Right atrium auricular region (tissue), 2 donors: ENCODE data around the gene TRAF3. TPM values are rescaled to one million over a fixed set of nuclear protein-coding genes. Genes with fewer than 3 reads are reported as not detected.
A peak's percentile ranks its signal among the peaks of the same experiment; 100 is the strongest.

Experiments
- DNase-seq: peaks from one replicate; pipeline ENCODE4 v3.0.0-alpha.2; 2019; ENCODE audit warnings: low spot score
- H3K27ac ChIP-seq, 2 donors: fragments of 200-600 bp; sonication (generic); 1 replicate in 1 of 2; 2 replicates in 1 of 2; pipeline ENCODE4 v1.5.1; 2016 to 2019
- H3K27me3 ChIP-seq, 2 donors: fragments of 200-600 bp; sonication (generic); one replicate each; pipeline versions ENCODE4 v1.5.1 to v1.6.0; 2017 to 2019
- H3K36me3 ChIP-seq: fragments of 200-600 bp; sonication (generic); one replicate; pipeline ENCODE4 v1.5.1; 2016
- H3K4me1 ChIP-seq, 2 donors: fragments of 200-600 bp; sonication (generic); one replicate each; pipeline versions ENCODE4 v1.5.1 to v1.6.0; 2017 to 2019
- H3K4me3 ChIP-seq, 2 donors: fragments of 200-600 bp; sonication (generic); 1 replicate in 1 of 2; 2 replicates in 1 of 2; pipeline ENCODE4 v1.5.1; 2017 to 2019; ENCODE audit warnings: mild to moderate bottlenecking in 1 of 2, moderate library complexity in 1 of 2
- H3K9me3 ChIP-seq, 2 donors: fragments of 200-600 bp; sonication (generic); one replicate each; pipeline ENCODE4 v1.5.1; 2019
- total RNA-seq, 2 donors: library from RNA; depleted of rRNA; stranded (reverse); fragments of >200 nt; gene quantifications; one replicate each; pipeline ENCODE4 v1.1.0, GENCODE V29; 2016
- TF ChIP-seq, protein P1 (sequence below), 2 donors: fragments of 200-600 bp; sonication (generic); IDR thresholded peaks; one replicate each; pipeline ENCODE4 v1.5.1; 2019; ENCODE audit warnings: antibody characterized with exemption in 2 of 2

TRAF3 gene
- total RNA-seq, 2 donors from 2014 or later = 9.1 to 10.0 TPM

DNA sequence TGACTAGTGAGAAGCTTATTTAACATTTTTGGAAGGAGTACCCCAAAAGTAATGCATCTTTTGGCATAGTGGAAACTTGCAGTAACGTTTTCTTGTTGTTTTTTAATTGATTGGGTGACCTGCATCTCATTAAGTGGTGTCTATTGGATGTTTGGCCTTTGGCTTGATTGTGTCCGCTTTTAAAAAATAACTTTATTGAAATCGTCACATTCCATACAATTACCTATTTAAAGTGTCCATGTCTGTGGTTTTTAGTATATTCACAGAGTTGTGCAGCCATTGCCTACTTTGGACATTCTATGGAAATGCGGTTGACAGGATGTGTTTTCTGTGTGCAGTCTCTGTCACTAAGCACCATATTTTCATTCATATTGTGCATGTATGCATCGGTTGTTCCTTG, 46.3 kb downstream of the TRAF3 start:
- Histone ChIP-seq H3K4me1 (peaks cover 0 to 17% of the 10 kb centered on the region in 2 donors), H3K36me3 (no peaks in the 10 kb centered on the region), H3K4me3 (no peak overlapping the region), H3K9me3 (no peaks in the 10 kb centered on the region), H3K27me3 (no peaks in the 10 kb centered on the region), H3K27ac (no peak overlapping the region)
- DNase-seq = no peak
- TF ChIP-seq, protein P1, sequence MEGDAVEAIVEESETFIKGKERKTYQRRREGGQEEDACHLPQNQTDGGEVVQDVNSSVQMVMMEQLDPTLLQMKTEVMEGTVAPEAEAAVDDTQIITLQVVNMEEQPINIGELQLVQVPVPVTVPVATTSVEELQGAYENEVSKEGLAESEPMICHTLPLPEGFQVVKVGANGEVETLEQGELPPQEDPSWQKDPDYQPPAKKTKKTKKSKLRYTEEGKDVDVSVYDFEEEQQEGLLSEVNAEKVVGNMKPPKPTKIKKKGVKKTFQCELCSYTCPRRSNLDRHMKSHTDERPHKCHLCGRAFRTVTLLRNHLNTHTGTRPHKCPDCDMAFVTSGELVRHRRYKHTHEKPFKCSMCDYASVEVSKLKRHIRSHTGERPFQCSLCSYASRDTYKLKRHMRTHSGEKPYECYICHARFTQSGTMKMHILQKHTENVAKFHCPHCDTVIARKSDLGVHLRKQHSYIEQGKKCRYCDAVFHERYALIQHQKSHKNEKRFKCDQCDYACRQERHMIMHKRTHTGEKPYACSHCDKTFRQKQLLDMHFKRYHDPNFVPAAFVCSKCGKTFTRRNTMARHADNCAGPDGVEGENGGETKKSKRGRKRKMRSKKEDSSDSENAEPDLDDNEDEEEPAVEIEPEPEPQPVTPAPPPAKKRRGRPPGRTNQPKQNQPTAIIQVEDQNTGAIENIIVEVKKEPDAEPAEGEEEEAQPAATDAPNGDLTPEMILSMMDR (IDR thresholded peaks at IDR 0.05) = no peak

DNA sequence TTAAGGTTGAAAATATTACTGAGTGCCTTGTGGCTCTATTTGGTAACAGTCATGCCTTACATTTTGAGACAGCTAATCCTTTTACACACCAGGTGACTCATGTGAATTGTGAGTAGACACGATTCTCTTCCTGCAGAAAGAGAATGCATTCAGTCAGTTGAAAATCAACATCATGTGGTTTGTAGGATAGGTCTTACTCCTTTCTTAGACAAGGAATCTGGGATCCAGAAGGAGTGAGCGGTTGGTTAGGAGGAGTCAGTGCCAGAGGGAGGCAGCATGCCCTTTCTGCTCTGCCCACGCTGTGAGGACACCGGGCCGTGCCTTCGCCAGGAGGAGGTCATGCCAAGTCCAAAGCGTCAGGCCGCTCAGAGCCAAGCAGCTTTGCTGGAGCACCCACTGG, 47.6 kb downstream of the TRAF3 start:
- Histone ChIP-seq H3K4me3 (no peak overlapping the region), H3K27me3 (no peaks in the 10 kb centered on the region), H3K36me3 (no peaks in the 10 kb centered on the region), H3K9me3 (no peaks in the 10 kb centered on the region), H3K27ac (no peak overlapping the region), H3K4me1 (peaks cover 0 to 17% of the 10 kb centered on the region in 2 donors)
- DNase-seq = no peak
- TF ChIP-seq, protein P1 (IDR thresholded peaks at IDR 0.05) = peak in 1 of 2 donors; percentile 45

DNA sequence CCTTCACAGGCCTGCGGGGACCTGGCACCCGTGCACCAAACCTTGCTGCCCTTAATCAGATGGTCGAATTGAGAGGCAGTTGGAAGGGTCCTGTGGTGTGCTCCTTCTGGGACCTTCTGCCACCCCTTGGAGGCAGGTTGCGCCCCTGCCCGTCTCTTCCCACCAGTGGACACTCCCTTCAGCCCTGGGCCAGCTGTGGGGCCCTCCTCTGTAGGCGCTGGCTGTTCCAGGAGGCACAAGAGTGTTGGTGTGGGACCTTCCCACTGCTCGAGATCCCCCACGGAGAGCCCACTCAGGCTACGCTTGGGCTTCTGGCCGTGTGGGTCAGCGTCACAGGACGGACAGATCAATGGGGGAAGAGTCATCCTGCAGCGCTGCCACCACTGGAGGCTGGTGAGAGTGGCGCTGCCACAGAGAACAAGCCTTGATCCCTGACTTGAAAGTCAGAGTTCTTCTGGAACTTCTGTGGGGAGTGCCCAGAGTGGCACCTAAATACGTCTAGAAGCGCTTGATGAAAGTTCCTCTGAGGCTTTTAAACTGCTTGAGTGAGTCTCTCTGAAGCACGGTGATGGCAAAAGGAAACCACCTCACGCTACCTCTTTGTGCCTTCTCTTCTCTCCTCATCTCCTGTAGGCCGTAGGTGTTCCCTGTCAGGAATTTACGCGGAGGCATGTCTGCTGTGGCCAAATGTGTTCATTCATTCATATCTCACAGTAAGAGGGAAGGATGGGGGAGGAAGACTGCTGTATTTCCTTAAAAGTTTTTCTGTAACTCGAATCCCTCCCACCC, 48.3 kb downstream of the TRAF3 start:
- no peak for DNase-seq
- Histone ChIP-seq H3K9me3 (no peaks in the 10 kb centered on the region), H3K4me3 (no peak overlapping the region), H3K36me3 (no peaks in the 10 kb centered on the region), H3K27me3 (no peaks in the 10 kb centered on the region), H3K27ac (no peak overlapping the region), H3K4me1 (peaks cover 0 to 14% of the 10 kb centered on the region in 2 donors)
- TF ChIP-seq, protein P1 (IDR thresholded peaks at IDR 0.05) = no peak

DNA sequence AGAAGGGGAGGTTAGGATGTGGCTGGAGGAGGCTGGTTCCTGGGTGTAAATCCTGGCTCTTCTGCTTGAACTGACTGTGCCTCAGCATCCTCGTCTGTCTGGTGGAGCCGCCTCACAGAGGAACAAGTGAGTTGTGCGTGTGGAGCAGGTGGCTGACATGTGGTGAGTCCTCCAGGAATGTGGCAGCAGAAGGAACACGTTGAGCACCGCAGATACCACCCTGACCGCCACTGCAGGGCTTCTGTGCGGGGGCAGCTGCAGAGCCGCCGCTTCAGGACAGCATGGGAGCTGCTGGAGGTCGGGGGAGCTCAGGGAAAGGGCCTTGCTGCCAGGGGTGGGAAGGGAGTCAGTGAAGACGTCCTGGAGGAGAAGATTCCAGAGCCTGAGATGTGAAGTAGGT, 48.9 kb downstream of the TRAF3 start:
- Histone ChIP-seq H3K4me3 (no peak overlapping the region), H3K27ac (no peak overlapping the region), H3K9me3 (no peaks in the 10 kb centered on the region), H3K4me1 (peaks cover 0 to 14% of the 10 kb centered on the region in 2 donors), H3K27me3 (no peaks in the 10 kb centered on the region), H3K36me3 (peaks cover 4% of the 10 kb centered on the region)
- TF ChIP-seq, protein P1 (IDR thresholded peaks at IDR 0.05) = no peak
- DNase-seq = no peak

DNA sequence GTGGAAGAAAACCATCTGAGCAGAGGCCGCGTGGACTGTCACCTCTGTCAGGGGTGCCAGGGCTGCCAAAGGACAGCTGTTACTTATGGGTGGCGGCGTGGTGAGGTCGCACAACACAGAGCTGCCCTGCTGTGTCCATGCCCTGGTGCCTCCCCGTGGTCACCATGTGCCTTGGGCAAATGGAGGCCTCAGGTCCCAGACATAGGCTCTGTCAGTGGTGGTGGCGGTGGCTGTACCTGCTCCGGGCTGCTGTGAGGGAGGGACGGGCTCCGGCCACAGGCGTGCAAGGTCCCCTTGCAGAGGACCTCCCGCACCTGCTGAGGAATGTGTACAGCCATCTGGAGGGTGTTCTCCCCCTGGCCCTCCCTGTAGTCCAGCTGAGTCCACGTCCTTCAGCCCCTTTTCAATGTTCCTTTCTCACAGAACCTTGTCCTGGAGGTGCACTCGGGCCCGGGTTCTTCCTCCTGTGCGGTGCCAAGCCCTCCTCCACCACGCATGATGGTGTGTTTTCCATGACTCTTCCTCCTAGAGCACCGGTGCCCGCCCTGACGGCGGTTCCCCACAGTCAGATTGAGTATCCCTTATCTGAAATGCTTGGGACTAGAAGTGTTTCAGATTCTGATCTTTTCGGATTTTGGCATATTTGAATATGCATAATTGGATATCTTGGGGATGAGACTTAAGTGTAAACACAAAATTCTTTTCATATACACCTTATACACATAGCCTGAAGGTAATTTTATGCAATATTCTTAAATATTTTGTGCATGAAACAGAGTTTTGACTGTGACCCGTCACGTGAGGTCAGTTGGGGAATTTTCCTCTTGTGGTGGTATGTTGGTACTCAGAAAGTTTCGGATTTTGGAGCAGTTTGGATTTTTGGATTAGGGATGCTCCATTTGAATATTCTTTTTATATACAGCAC, 49.8 kb downstream of the TRAF3 start:
- no peaks in the 10 kb centered on the region for H3K27me3 ChIP-seq
- no peaks in the 10 kb centered on the region for H3K9me3 ChIP-seq
- no peak for DNase-seq
- peaks cover 6% of the 10 kb centered on the region for H3K36me3 ChIP-seq
- H3K4me3 ChIP-seq = no peak overlapping the region
- peaks cover 0 to 14% of the 10 kb centered on the region in 2 donors for H3K4me1 ChIP-seq
- TF ChIP-seq, protein P1 (IDR thresholded peaks at IDR 0.05) = no peak
- H3K27ac ChIP-seq = no peak overlapping the region
